Measurements from ENCODE around the gene PLEKHG7.
"Not testable (repeated sequence)": the region's sequence is repeated elsewhere in the genome, so short reads cannot be mapped to it uniquely, and the experiment has no call there.

The PLEKHG7 gene

GRCh38 chr12:92753976-92754885 is 51.4 kb downstream of the PLEKHG7 start:
- DNase-seq, result no peak

DNA sequence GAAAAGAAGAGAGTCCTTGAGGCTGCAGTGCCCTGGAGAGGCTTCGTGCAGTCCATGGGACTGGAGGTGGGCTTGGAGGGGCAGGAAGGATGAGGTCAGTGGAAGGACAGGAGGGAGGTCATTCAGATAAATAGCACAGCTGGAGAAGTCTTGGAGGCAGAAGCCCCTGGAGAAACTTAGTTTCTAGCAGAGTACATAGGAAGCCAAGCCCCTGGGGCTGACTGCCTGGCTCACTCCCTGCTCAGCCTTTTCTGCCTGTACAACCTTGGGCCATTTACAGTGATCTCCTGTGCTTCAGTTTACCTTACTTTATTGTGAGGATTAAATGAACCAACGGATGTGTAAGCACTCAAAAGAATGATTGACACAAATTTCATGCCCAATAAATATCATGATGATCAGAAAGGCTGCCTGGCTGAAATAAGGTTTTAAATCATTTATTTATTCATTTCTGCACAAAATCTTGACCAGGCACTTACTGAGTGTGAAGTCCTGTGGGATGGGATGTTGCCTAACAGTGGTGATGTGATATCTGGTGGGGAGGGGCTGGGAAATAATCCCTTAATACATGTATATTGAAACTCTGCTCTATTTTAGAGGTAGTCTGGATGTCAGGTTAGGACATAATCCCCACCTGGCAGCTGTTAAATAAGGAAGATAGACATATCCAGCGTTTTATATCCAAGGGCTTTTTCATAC is 54.3 kb downstream of the PLEKHG7 start:
- no peak for DNase-seq

- no peak for DNase-seq
These were observed 54.9 kb downstream of the PLEKHG7 start for GRCh38 chr12:92757597-92758121.

DNA sequence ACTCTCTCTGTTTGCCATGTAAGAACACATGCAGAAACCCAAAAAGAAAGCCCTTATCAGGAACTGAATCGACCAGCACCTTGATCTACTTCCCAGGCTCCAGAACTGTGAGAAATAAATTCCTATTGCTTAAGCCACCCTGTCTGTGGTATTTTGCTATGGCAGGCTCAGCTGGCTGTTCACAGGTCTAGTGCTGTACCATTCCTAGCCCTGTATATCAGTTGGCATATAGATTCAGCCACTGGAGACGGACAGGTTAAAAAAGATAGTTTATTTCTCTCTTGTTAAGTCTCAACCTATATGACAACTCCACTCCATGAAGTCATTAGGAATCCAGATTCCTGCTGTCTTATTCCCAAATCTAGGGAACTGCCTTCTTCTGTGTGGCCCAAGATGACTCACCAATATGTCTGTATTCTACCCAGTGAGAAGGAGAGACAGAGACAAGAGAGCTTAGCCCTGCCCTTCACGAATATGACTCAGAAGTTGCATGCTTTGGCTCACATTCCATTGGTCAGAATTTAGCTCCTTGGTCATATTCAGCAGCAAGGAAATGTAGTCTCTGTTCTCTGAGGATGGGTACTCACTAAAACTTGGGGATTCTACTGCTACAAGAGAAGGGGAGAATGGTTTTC is 57.0 kb downstream of the PLEKHG7 start:
- no peak for DNase-seq

GRCh38 chr12:92762773-92763172 is 60.0 kb downstream of the PLEKHG7 start:
- no peak for DNase-seq

- no peak for DNase-seq
These were observed 62.0 kb downstream of the PLEKHG7 start for GRCh38 chr12:92764831-92765230.

DNA sequence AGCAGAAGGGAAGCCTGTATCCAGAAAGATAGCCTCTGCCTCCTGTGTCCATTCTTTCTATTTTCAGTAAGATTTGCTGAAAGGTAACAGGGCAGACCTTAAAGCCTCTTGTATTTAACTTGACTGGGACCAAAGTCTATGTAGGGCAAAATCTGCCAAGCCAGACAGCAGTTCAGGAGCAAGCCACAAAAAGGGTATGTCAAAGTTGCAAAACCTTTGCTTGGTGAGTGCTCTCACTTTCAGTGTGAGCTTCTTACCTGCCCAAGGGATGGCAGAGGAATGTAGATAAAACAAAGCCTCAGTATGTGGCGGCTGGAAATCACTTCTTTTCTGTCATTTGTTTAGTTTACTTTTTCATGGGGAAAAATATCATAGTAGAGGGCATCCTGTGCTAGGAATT is 63.1 kb downstream of the PLEKHG7 start:
- no peak for DNase-seq

GRCh38 chr12:92769124-92769901 is 66.5 kb downstream of the PLEKHG7 start:
- DNase-seq, result no peak

DNA sequence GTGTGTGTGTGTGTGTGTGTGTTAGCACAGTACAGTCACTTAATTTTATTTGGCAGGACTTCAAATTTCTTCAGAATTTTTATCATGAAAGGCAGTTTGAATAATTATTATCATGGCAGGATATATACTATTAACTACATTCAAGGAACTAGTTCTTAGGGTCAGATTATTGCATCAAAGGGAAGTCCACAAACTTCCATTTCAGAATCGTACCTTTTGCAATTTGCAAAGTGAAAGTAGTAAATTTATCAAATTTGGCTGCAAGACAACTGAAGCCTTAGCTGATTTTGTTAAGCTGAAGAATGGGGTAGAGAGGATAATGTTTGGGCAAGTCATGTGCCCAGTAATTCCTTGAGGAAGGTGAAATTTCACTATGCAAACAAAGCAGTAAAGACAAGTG is 68.2 kb downstream of the PLEKHG7 start:
- no peak for DNase-seq

DNA sequence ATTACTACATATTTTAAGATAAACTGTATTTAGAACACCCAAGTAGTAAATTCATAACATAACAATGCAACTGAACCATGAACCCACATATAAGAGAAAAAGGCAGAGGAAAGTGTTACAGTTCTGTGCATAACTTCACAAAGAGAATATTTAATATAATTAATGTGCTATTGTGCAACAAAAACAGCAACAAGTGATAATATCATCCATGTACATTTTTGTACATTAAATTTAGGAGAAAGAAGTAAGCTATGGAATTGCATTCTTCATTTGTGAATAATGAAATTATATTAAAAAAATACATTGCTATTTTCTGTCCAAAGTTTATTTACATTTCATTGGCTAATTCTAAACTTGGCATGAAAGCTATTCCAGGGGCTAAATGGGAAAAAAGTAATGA is 72.6 kb downstream of the PLEKHG7 start:
- no peak for DNase-seq

DNA sequence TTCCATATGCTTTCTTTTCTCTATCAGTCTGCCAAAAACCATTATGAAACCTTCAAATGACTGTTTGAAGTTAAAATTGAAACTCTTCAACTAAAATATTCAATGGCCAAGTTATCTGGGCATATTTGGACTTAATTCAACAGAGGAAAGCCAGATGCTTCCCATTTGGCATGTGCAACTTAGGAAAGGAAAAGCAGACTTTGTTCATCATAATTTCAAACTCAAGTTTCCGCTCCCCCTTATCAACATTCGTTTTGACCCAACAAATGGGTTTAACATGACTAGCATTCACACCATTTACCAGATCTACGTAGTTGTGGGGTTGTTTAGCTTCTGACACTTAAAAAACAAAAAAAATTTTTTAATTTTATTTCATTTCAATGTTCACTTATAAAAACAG is 75.7 kb downstream of the PLEKHG7 start:
- no peak for DNase-seq

GRCh38 chr12:92779902-92780301 is 77.1 kb downstream of the PLEKHG7 start:
- DNase-seq, result no peak

GRCh38 chr12:92784356-92784755 is 81.6 kb downstream of the PLEKHG7 start:
- no peak for DNase-seq

DNA sequence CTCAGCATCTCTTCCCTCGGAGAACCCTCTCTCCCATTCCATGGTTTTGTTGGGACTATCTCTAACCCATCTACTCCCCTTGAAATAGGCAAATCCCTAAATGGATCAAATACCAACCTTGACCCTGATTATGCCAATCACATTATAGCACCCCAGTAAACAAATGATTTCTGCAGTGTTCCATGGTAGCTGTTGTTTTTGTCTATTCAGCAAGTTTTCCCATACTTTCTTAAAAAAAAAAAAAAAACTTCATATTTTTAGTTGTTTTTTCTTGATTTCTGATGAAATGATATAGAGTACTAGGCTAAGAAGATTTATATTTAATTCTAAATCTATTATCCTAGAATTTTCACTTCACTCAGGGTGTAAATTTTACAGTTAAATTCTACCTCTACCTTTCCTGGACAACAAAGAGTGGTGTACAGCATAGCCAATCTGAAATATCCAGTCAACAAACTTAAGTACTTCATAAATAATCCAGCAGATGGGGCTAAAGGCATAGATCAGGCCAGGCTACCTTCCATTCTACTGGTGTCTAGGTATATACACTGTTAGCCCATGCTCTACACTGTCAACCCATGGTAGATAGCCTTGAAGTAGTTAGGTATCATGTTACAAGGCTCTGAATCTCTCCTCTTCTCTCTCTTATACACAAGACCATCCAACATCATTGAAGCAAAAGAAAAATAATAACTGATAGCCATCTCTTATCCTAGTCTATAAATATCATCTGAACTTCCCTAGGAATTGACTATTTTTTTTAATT is 82.2 kb downstream of the PLEKHG7 start:
- no peak for DNase-seq

DNA sequence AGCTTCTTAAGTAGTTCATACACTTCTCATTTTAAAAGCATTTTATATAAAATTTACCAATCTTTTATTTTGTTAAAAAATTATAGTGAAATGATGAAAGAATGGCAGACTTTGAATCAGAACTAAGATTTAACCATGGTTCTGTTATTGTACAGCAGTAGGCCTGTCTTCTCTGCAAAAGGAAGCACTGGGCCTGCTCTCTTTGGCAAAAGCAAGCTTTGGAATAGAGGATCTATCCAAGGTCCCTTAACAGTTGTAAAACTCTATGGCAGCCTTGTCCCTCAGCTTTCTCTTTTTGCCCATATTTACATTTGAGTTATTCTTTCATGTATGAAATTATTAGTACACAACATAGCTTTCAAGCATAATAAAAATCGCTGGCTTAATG is 82.8 kb downstream of the PLEKHG7 start:
- no peak for DNase-seq

GRCh38 chr12:92786045-92786444 is 83.3 kb downstream of the PLEKHG7 start:
- DNase-seq, result no peak

GRCh38 chr12:92794356-92794755 is 91.6 kb downstream of the PLEKHG7 start:
- DNase-seq, result not testable (repeated sequence)

GRCh38 chr12:92794814-92795213 is 92.0 kb downstream of the PLEKHG7 start:
- DNase-seq, result no peak

DNA sequence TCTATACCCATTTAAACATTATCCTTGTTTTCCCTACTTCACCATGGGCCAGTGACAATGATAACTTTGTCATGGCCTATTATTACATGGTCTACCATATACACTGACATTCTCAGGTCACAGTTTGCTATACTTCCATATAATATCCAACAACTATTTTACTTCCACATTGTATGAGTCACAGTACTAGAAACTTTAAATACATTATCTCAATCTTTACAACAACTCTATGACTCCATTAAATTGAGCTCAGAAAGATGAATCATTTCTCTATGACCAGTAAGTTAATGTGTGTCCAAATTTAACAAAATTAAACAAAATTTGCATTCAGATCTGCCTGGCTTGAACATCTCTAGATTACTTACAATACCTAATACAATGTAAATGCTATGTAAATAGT is 93.9 kb downstream of the PLEKHG7 start:
- no peak for DNase-seq

GRCh38 chr12:92802906-92803305 is 100.1 kb downstream of the PLEKHG7 start:
- no peak for DNase-seq

- DNase-seq, result no peak
These were observed 101.1 kb downstream of the PLEKHG7 start for GRCh38 chr12:92803903-92804302.

- DNase-seq, result no peak
These were observed 107.6 kb downstream of the PLEKHG7 start for GRCh38 chr12:92810370-92810769.

All from activated CD8-positive, alpha-beta memory T cell treated with anti-CD3 and anti-CD28 coated beads for 24 hours (primary cell).